ENCODE measurements around the gene MXI1. TPM values are rescaled to one million over a fixed set of nuclear protein-coding genes. Genes with fewer than 3 reads are reported as not detected.

MXI1 gene
- total RNA-seq, 1 experiment from 2014 or later: 11.0 TPM

DNA sequence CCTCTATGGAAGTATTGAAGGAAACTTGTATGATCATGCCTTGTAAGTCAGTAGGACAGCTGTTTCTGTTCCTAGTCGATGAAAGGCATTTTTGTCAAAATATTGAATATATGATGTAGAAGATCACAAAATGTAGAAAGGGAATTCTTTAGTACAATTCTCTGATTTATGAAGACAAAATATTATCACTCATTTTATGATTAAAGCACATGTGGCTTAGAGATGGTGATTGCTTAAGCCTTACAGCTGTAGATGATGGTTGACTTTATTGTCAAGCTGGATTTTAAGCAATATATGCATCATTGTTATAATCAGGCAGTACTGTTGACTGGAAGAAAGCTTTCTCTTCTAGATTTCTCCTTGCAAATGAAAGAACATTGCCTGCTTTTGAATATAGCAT is 26.4 kb downstream of the MXI1 start:
- Histone ChIP-seq H3K4me3 (ENCODE audit: low read depth, low read length) (no peak overlapping the region), H3K4me1 (no peaks in the 10 kb centered on the region), H3K27me3 (replicated peaks; ENCODE audit: control insufficient read depth, insufficient read depth, low read length) (no peaks in the 10 kb centered on the region), H3K36me3 (ENCODE audit: control insufficient read depth, insufficient read depth, low read length) (peaks cover 1% of the 10 kb centered on the region; the same call in 1 of the 2 replicates), H3K9me3 (no peaks in the 10 kb centered on the region)
- H3K9me3 Mint-ChIP-seq (ENCODE audit: unreplicated experiment): no peaks in the 10 kb centered on the region
- CTCF ChIA-PET: interaction anchor here (0.5 kb wide), 1 partner anchor 17 kb away, joined by 4 read pairs; no protein-coding TSS in a partner anchor
- no peak for DNase-seq
- H3K36me3 Mint-ChIP-seq (ENCODE audit: insufficient read depth, unreplicated experiment): peaks cover 5% of the 10 kb centered on the region
- intact Hi-C loops (cut with micrococcal nuclease; ENCODE audit: unreplicated experiment): no loop called here
- POLR2A ChIA-PET: no interaction called here
- no peaks in the 10 kb centered on the region for H3K27me3 Mint-ChIP-seq (ENCODE audit: insufficient read depth, unreplicated experiment)
- no TSS peak for BruUV-seq (replicated peaks)
- TF ChIP-seq, protein P1, sequence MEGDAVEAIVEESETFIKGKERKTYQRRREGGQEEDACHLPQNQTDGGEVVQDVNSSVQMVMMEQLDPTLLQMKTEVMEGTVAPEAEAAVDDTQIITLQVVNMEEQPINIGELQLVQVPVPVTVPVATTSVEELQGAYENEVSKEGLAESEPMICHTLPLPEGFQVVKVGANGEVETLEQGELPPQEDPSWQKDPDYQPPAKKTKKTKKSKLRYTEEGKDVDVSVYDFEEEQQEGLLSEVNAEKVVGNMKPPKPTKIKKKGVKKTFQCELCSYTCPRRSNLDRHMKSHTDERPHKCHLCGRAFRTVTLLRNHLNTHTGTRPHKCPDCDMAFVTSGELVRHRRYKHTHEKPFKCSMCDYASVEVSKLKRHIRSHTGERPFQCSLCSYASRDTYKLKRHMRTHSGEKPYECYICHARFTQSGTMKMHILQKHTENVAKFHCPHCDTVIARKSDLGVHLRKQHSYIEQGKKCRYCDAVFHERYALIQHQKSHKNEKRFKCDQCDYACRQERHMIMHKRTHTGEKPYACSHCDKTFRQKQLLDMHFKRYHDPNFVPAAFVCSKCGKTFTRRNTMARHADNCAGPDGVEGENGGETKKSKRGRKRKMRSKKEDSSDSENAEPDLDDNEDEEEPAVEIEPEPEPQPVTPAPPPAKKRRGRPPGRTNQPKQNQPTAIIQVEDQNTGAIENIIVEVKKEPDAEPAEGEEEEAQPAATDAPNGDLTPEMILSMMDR (IDR thresholded peaks at IDR 0.05; ENCODE audit: insufficient read depth in 1 of 2, low read depth in 1 of 2, low read length in 1 of 2, severe bottlenecking in 1 of 2, unreplicated experiment in 1 of 2): no peak
- no peak overlapping the region for H3K4me3 Mint-ChIP-seq (ENCODE audit: unreplicated experiment)
- H3K4me1 Mint-ChIP-seq (ENCODE audit: low read depth, unreplicated experiment): no peaks in the 10 kb centered on the region
- H3K27ac Mint-ChIP-seq (ENCODE audit: unreplicated experiment): no peak overlapping the region

DNA sequence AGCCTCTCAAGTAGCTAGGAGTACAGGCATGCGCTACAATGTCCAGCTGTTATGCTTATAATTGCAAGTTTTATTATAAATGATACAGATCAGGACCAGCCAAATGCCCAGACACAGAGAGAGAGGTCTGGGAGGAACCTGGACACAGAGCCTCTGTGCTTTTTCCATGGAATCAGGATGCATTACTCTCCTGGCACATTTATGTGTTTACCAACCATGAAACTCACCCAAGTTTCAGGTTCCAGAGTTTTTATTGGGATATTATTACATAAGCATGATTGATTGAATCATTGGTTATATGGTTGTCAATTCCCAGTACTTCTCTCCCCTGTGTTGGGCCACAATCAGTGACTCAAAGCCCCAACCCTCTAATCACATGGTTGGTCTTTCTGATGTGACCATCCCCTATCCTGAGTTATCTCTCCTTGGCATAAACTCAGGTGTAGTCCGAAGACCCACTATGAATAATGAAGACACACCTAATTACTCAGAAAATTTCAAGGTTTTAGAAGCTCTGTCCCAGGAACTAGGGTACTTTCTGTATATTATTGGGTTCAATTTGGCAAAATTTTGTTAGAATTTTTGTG is 30.6 kb downstream of the MXI1 start:
- Mint-ChIP-seq H3K27ac (ENCODE audit: unreplicated experiment) (no peak overlapping the region), H3K4me1 (ENCODE audit: low read depth, unreplicated experiment) (peaks cover 7% of the 10 kb centered on the region), H3K4me3 (ENCODE audit: unreplicated experiment) (no peak overlapping the region), H3K36me3 (ENCODE audit: insufficient read depth, unreplicated experiment) (peaks cover 5% of the 10 kb centered on the region), H3K9me3 (ENCODE audit: unreplicated experiment) (no peaks in the 10 kb centered on the region), H3K27me3 (ENCODE audit: insufficient read depth, unreplicated experiment) (no peaks in the 10 kb centered on the region)
- BruUV-seq (replicated peaks): no TSS peak
- intact Hi-C loops (cut with micrococcal nuclease; ENCODE audit: unreplicated experiment): no loop called here
- Histone ChIP-seq H3K4me1 (no peaks in the 10 kb centered on the region), H3K9me3 (no peaks in the 10 kb centered on the region), H3K36me3 (ENCODE audit: control insufficient read depth, insufficient read depth, low read length) (no peaks in the 10 kb centered on the region), H3K27me3 (replicated peaks; ENCODE audit: control insufficient read depth, insufficient read depth, low read length) (no peaks in the 10 kb centered on the region), H3K4me3 (ENCODE audit: low read depth, low read length) (no peak overlapping the region)
- TF ChIP-seq, protein P1 (IDR thresholded peaks at IDR 0.05; ENCODE audit: insufficient read depth in 1 of 2, low read depth in 1 of 2, low read length in 1 of 2, severe bottlenecking in 1 of 2, unreplicated experiment in 1 of 2): no peak
- CTCF ChIA-PET: no interaction called here
- POLR2A ChIA-PET: no interaction called here
- no peak for DNase-seq

DNA sequence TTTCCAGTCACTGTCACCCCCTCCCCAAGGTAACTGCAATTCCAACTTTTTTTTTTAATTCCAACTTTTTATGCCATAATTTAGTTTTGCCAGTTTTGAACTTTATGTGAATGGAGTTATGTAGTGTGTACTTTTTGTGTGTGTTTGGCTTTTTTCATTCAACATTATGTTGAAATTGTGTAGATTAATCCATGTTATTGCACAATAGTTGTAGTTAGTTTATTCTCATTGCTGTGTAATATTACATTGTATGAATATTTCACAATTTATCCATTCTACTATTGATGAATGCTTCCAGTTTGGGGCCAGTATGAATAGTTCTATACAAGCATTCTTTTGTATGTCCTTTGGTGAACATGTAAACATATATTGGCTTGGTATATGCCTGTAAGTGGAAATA is 32.5 kb downstream of the MXI1 start:
- H3K4me3 Mint-ChIP-seq (ENCODE audit: unreplicated experiment): no peak overlapping the region
- Histone ChIP-seq H3K36me3 (ENCODE audit: control insufficient read depth, insufficient read depth, low read length) (no peaks in the 10 kb centered on the region), H3K27me3 (replicated peaks; ENCODE audit: control insufficient read depth, insufficient read depth, low read length) (no peaks in the 10 kb centered on the region), H3K4me1 (no peaks in the 10 kb centered on the region), H3K4me3 (ENCODE audit: low read depth, low read length) (no peak overlapping the region), H3K9me3 (no peaks in the 10 kb centered on the region)
- DNase-seq: no peak
- no peaks in the 10 kb centered on the region for H3K9me3 Mint-ChIP-seq (ENCODE audit: unreplicated experiment)
- TF ChIP-seq, protein P1 (IDR thresholded peaks at IDR 0.05; ENCODE audit: insufficient read depth in 1 of 2, low read depth in 1 of 2, low read length in 1 of 2, severe bottlenecking in 1 of 2, unreplicated experiment in 1 of 2): no peak
- intact Hi-C loops (cut with micrococcal nuclease; ENCODE audit: unreplicated experiment): no loop called here
- ChIA-PET CTCF (no interaction called here), POLR2A (no interaction called here)
- BruUV-seq (replicated peaks): no TSS peak
- no peak overlapping the region for H3K27ac Mint-ChIP-seq (ENCODE audit: unreplicated experiment)
- H3K36me3 Mint-ChIP-seq (ENCODE audit: insufficient read depth, unreplicated experiment): peaks cover 4% of the 10 kb centered on the region
- H3K4me1 Mint-ChIP-seq (ENCODE audit: low read depth, unreplicated experiment): peaks cover 7% of the 10 kb centered on the region
- no peaks in the 10 kb centered on the region for H3K27me3 Mint-ChIP-seq (ENCODE audit: insufficient read depth, unreplicated experiment)

Measured in Caco-2 (cell line).